ENCODE data around the gene NFKBIZ. TPM values are rescaled to one million over a fixed set of nuclear protein-coding genes. Genes with fewer than 3 reads are reported as not detected.

Gene NFKBIZ
- total and polyA plus RNA-seq, 4 donors: 4.8 to 78.8 (median 23.7) TPM

GRCh38 chr3:101852983-101853840 is 3.9 kb downstream of the NFKBIZ start:
- no peaks in the 10 kb centered on the region for H3K27me3 ChIP-seq (ENCODE audit: control insufficient read depth in 4 of 4, insufficient read depth in 4 of 4, low read length in 3 of 4)
- no peak for TF ChIP-seq MAX (IDR thresholded peaks at IDR 0.05)
- TF ChIP-seq YY1 (IDR thresholded peaks at IDR 0.05): no peak
- no peak for TF ChIP-seq GABPA (IDR thresholded peaks at IDR 0.05 in 1 of 2, conservative IDR thresholded peaks at IDR 0.05 in 1 of 2)
- no peak for TF ChIP-seq RAD21 (IDR thresholded peaks at IDR 0.05)
- TF ChIP-seq FOXA1 (IDR thresholded peaks at IDR 0.05): no peak
- no peak for TF ChIP-seq JUND (IDR thresholded peaks at IDR 0.05)
- TF ChIP-seq FOXA2 (IDR thresholded peaks at IDR 0.05): no peak
- no peak for TF ChIP-seq ZBTB33 (IDR thresholded peaks at IDR 0.05)
- TF ChIP-seq SP1 (IDR thresholded peaks at IDR 0.05): no peak
- TF ChIP-seq REST (IDR thresholded peaks at IDR 0.05): no peak
- TF ChIP-seq ATF3 (IDR thresholded peaks at IDR 0.05): no peak
- TF ChIP-seq HNF4G (IDR thresholded peaks at IDR 0.05): no peak
- no peak for TF ChIP-seq RXRA (IDR thresholded peaks at IDR 0.05)
- no peak for TF ChIP-seq EGR1 (IDR thresholded peaks at IDR 0.05; ENCODE audit: low read depth in 2 of 2)
- TF ChIP-seq TAF1 (conservative IDR thresholded peaks at IDR 0.05): no peak
- H3K36me3 ChIP-seq (ENCODE audit: control insufficient read depth in 4 of 4, insufficient read depth in 3 of 4, low read depth in 1 of 4, low read length in 3 of 4): peaks cover 21 to 61% (median 60%) of the 10 kb centered on the region in 4 donors
- H3K4me3 ChIP-seq (ENCODE audit: low read depth in 1 of 3, low read length in 3 of 3): peak overlapping the region in 1 of 3 donors; percentile 24
- H3K9me3 ChIP-seq (ENCODE audit: control insufficient read depth in 4 of 4, low read length in 3 of 4): no peaks in the 10 kb centered on the region
- peak overlapping the region; percentile 28 to 30 for H3K27ac ChIP-seq (ENCODE audit: low read depth in 1 of 2, low read length in 2 of 2)
- WGBS: 84% methylated on average over 8 of the region's 8 CpGs
- no peak for DNase-seq (ENCODE audit: low spot score)
- H3K4me1 ChIP-seq (ENCODE audit: control insufficient read depth in 4 of 4, insufficient read depth in 4 of 4, low read length in 3 of 4): peaks cover 1 to 38% (median 13%) of the 10 kb centered on the region in 4 donors
- no peak overlapping the region for H3K9ac ChIP-seq (ENCODE audit: low read depth in 1 of 2, low read length in 2 of 2)

DNA sequence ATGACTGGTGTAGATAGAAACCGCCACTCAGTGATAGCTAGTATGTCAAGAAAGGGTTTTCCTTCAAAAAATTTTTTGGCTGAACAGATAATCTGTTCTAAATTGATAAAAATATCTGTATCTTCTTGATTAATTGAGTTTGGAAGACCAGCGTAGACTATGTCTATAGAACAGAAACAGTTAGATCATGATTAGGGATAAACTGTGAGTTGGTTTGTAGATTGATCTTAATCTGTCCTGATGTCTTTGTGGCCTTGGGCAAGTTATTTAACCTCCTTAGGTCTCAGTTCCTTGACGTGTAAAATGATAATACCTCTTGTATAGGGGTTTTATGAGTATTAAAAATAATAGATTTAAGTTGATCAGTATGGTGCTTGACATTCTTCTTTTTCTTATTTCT is 4.7 kb downstream of the NFKBIZ start:
- 90% methylated on average over 3 of the region's 3 CpGs for WGBS
- peaks cover 1 to 32% (median 13%) of the 10 kb centered on the region in 4 donors for H3K4me1 ChIP-seq (ENCODE audit: control insufficient read depth in 4 of 4, insufficient read depth in 4 of 4, low read length in 3 of 4)

More for the DNA sequence above, 4.7 kb downstream of the NFKBIZ start:
- peaks cover 21 to 69% (median 66%) of the 10 kb centered on the region in 4 donors for H3K36me3 ChIP-seq (ENCODE audit: control insufficient read depth in 4 of 4, insufficient read depth in 3 of 4, low read depth in 1 of 4, low read length in 3 of 4)
- TF ChIP-seq REST (IDR thresholded peaks at IDR 0.05) (no peak), NR2F2 (IDR thresholded peaks at IDR 0.05) (no peak), TAF1 (conservative IDR thresholded peaks at IDR 0.05) (no peak), MAX (IDR thresholded peaks at IDR 0.05) (no peak), ATF3 (IDR thresholded peaks at IDR 0.05) (no peak), SP1 (IDR thresholded peaks at IDR 0.05) (no peak), YY1 (IDR thresholded peaks at IDR 0.05) (no peak)
- H3K9me3 ChIP-seq (ENCODE audit: control insufficient read depth in 4 of 4, low read length in 3 of 4): no peaks in the 10 kb centered on the region
- H3K27ac ChIP-seq (ENCODE audit: low read depth in 1 of 2, low read length in 2 of 2): no peak overlapping the region
- no peak overlapping the region for H3K9ac ChIP-seq (ENCODE audit: low read depth in 1 of 2, low read length in 2 of 2)
- H3K27me3 ChIP-seq (ENCODE audit: control insufficient read depth in 4 of 4, insufficient read depth in 4 of 4, low read length in 3 of 4): no peaks in the 10 kb centered on the region
- no peak for DNase-seq (ENCODE audit: low spot score)
- H3K4me3 ChIP-seq (ENCODE audit: low read depth in 1 of 3, low read length in 3 of 3): no peak overlapping the region

All from liver (tissue), 9 donors.